Suprapubic skin (tissue), 4 donors: Measurements from ENCODE around the gene THTPA. TPM values are rescaled to one million over a fixed set of nuclear protein-coding genes. Genes with fewer than 3 reads are reported as not detected.

ENCODE experiments used
- DNase-seq, 2 donors: peaks; one replicate each; pipeline ENCODE4 v3.0.0-alpha.2; 2019; ENCODE audit warnings: low spot score in 2 of 2
- H3K27ac ChIP-seq: fragments of 200-600 bp; sonication (generic); one replicate; pipeline ENCODE4 v1.5.1; 2019
- H3K27me3 ChIP-seq: fragments of 200-600 bp; sonication (generic); one replicate; pipeline ENCODE4 v1.5.1; 2019
- H3K36me3 ChIP-seq: fragments of 200-600 bp; sonication (generic); one replicate; pipeline ENCODE4 v1.5.1; 2019
- H3K4me1 ChIP-seq: fragments of 200-600 bp; sonication (generic); one replicate; pipeline ENCODE4 v1.5.1; 2019
- H3K4me3 ChIP-seq: fragments of 200-600 bp; sonication (generic); one replicate; pipeline ENCODE4 v1.5.1; 2019; ENCODE audit warnings: mild to moderate bottlenecking
- H3K9me3 ChIP-seq: fragments of 200-600 bp; sonication (generic); one replicate; pipeline ENCODE4 v1.5.1; 2019
- EP300 ChIP-seq: sonication (generic); formaldehyde crosslinking; IDR thresholded peaks from one replicate; pipeline ENCODE4 v1.6.1; 2017; ENCODE audit warnings: antibody characterized with exemption
- POLR2A ChIP-seq, 2 donors: fragments of 450-650 bp; IDR thresholded peaks; one replicate each; pipeline ENCODE4 v1.6.1; 2017; ENCODE audit warnings: antibody characterized with exemption in 2 of 2, mild to moderate bottlenecking in 2 of 2, moderate library complexity in 2 of 2
- POLR2AphosphoS5 ChIP-seq, 3 donors: sonication (generic); formaldehyde crosslinking; IDR thresholded peaks; one replicate each; pipeline ENCODE4 v1.6.1; 2017; ENCODE audit warnings: antibody characterized with exemption in 3 of 3
- whole genome bisulfite sequencing: methylation state at CpG from one replicate; pipeline ENCODE4 v1.1.5; 2018; 5-methylcytosine and 5-hydroxymethylcytosine counted together
- total RNA-seq, 4 donors: library from RNA; depleted of rRNA; stranded (reverse); fragments of >200 nt; gene quantifications; one replicate each; pipeline ENCODE4 v1.1.0, GENCODE V29; 2016
- TF ChIP-seq, protein P1 (sequence below), 2 donors: fragments of 200-600 bp in 1 of 2; fragments of 450-650 bp in 1 of 2; sonication (generic) in 1 of 2; IDR thresholded peaks; one replicate each; pipeline ENCODE4 v1.5.1; 2016 to 2019; ENCODE audit warnings: antibody characterized with exemption in 2 of 2, mild to moderate bottlenecking in 1 of 2, moderate library complexity in 1 of 2

THTPA gene
- total RNA-seq, 4 donors from 2014 or later: 7.0 to 16.7 (median 11.8) TPM

DNA sequence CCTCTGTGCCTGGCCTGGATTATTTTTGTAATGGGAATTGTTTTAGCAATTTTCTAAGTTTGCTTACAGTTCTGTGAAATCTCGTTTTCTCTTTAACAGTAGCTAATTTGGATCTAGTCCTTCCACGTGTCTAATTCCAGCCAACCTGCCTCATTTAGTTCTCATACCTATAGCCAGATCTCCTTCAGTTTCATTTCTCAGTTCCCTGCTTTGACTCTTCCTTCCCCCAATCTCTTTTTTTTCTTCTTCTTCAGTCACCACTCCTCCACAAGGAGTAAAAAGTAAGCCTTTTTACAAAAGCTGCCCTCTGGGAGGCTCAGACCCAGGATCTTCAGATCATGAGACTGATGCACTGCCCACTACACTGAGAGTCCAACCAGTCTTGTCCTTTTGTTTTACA, 1.4 kb downstream of the THTPA start:
- no peaks in the 10 kb centered on the region for H3K9me3 ChIP-seq
- TF ChIP-seq EP300: no peak
- no peak for TF ChIP-seq POLR2AphosphoS5 (IDR thresholded peaks at IDR 0.05)
- TF ChIP-seq POLR2A (IDR thresholded peaks at IDR 0.05): no peak
- TF ChIP-seq, protein P1, sequence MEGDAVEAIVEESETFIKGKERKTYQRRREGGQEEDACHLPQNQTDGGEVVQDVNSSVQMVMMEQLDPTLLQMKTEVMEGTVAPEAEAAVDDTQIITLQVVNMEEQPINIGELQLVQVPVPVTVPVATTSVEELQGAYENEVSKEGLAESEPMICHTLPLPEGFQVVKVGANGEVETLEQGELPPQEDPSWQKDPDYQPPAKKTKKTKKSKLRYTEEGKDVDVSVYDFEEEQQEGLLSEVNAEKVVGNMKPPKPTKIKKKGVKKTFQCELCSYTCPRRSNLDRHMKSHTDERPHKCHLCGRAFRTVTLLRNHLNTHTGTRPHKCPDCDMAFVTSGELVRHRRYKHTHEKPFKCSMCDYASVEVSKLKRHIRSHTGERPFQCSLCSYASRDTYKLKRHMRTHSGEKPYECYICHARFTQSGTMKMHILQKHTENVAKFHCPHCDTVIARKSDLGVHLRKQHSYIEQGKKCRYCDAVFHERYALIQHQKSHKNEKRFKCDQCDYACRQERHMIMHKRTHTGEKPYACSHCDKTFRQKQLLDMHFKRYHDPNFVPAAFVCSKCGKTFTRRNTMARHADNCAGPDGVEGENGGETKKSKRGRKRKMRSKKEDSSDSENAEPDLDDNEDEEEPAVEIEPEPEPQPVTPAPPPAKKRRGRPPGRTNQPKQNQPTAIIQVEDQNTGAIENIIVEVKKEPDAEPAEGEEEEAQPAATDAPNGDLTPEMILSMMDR (IDR thresholded peaks at IDR 0.05): no peak
- no peak overlapping the region for H3K27ac ChIP-seq
- no peak overlapping the region for H3K4me3 ChIP-seq
- WGBS: 36% methylated on average over 2 of the region's 2 CpGs
- H3K4me1 ChIP-seq: peaks cover 27% of the 10 kb centered on the region
- DNase-seq: no peak
- H3K36me3 ChIP-seq: peaks cover 43% of the 10 kb centered on the region
- H3K27me3 ChIP-seq: no peaks in the 10 kb centered on the region

- H3K9me3 ChIP-seq: no peaks in the 10 kb centered on the region
- DNase-seq: no peak
- TF ChIP-seq POLR2AphosphoS5 (IDR thresholded peaks at IDR 0.05): no peak
- TF ChIP-seq, protein P1 (IDR thresholded peaks at IDR 0.05): no peak
- TF ChIP-seq EP300: no peak
- TF ChIP-seq POLR2A (IDR thresholded peaks at IDR 0.05): no peak
- H3K27me3 ChIP-seq: no peaks in the 10 kb centered on the region
- 100% methylated on average over 1 of the region's 1 CpG for WGBS
- H3K36me3 ChIP-seq: peaks cover 43% of the 10 kb centered on the region
- H3K4me1 ChIP-seq: peaks cover 27% of the 10 kb centered on the region
- H3K4me3 ChIP-seq: no peak overlapping the region
- no peak overlapping the region for H3K27ac ChIP-seq
Observed at GRCh38 chr14:23557946-23558345, 1.9 kb downstream of the THTPA start.

GRCh38 chr14:23558346-23559009, 2.4 kb downstream of the THTPA start:
- H3K36me3 ChIP-seq: peaks cover 47% of the 10 kb centered on the region
- TF ChIP-seq POLR2A (IDR thresholded peaks at IDR 0.05) (no peak), POLR2AphosphoS5 (IDR thresholded peaks at IDR 0.05) (no peak), EP300 (no peak)
- TF ChIP-seq, protein P1 (IDR thresholded peaks at IDR 0.05): no peak
- H3K27ac ChIP-seq: no peak overlapping the region
- no peak for DNase-seq
- H3K4me1 ChIP-seq: peaks cover 27% of the 10 kb centered on the region
- H3K9me3 ChIP-seq: no peaks in the 10 kb centered on the region
- H3K27me3 ChIP-seq: no peaks in the 10 kb centered on the region
- H3K4me3 ChIP-seq: no peak overlapping the region
- WGBS: 86% methylated on average over 10 of the region's 10 CpGs

DNA sequence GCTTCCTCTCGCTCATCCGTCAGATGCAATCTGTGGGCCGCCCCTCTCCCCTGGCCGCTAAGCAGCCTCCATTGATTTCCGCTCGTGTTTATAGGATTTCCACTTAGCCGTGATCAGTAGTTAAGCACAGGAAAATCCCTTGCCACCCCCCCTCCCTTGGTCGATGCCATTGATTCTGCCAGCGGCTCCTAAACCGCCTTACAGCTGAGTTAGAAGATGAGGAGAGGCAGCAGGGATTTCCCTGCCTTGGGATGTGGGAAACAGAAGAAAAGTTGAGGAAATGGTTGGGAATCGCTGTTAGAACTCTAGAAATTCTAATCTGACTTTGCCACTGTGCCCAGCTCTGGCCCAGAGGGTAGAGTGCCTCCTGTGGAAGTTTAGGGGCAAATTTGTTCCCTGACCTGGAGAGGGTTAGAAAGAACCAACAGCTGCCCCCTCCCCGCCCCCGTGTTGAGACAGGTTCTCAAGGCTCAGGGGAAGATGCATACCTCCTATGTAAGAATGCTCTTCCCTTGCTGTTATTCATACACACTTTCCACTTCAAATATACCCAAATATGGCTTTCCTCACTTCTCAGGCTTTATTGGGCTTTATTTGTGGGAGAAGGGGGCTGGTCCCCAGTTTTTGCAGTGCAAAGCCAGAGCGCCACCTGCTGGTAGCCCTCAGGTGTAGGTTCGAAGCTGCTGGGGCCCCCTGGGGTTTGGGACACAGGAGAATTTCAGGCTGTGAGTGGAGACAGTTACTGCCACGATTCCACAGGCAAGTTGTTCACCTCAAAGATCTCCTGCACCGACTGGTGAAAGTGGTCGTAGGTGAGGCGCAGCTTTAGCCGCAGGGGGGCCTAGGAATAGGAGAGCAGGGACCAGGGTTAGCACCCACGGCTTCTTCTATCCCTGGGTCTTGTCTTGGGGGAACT, 3.2 kb downstream of the THTPA start:
- no peaks in the 10 kb centered on the region for H3K27me3 ChIP-seq
- TF ChIP-seq POLR2A (IDR thresholded peaks at IDR 0.05): no peak
- TF ChIP-seq POLR2AphosphoS5 (IDR thresholded peaks at IDR 0.05): no peak
- TF ChIP-seq, protein P1 (IDR thresholded peaks at IDR 0.05): peak; percentile 52 to 85
- no peak for TF ChIP-seq EP300
- no peak overlapping the region for H3K27ac ChIP-seq
- H3K36me3 ChIP-seq: peaks cover 49% of the 10 kb centered on the region
- no peak for DNase-seq
- H3K4me3 ChIP-seq: no peak overlapping the region
- peaks cover 27% of the 10 kb centered on the region for H3K4me1 ChIP-seq
- no peaks in the 10 kb centered on the region for H3K9me3 ChIP-seq
- WGBS: 68% methylated on average over 21 of the region's 21 CpGs

- 89% methylated on average over 3 of the region's 3 CpGs for WGBS
- H3K36me3 ChIP-seq: peaks cover 54% of the 10 kb centered on the region
- peaks cover 27% of the 10 kb centered on the region for H3K4me1 ChIP-seq
Observed at GRCh38 chr14:23559926-23560520, 4.0 kb downstream of the THTPA start.

More at GRCh38 chr14:23559926-23560520, 4.0 kb downstream of the THTPA start:
- DNase-seq: no peak
- TF ChIP-seq POLR2AphosphoS5 (IDR thresholded peaks at IDR 0.05): no peak
- no peak for TF ChIP-seq POLR2A (IDR thresholded peaks at IDR 0.05)
- TF ChIP-seq, protein P1 (IDR thresholded peaks at IDR 0.05): no peak
- no peak for TF ChIP-seq EP300
- no peak overlapping the region for H3K4me3 ChIP-seq
- H3K27me3 ChIP-seq: no peaks in the 10 kb centered on the region
- no peak overlapping the region for H3K27ac ChIP-seq
- no peaks in the 10 kb centered on the region for H3K9me3 ChIP-seq
